Measurements from ENCODE around the gene CDC42BPB.
"Not testable (repeated sequence)": the region's sequence is repeated elsewhere in the genome, so short reads cannot be mapped to it uniquely, and the experiment has no call there.

CDC42BPB gene

GRCh38 chr14:102930138-102930752 lies 127.1 kb downstream of the CDC42BPB start:
- DNase-seq (ENCODE audit: low read depth, low spot score): no peak

- no peak for DNase-seq (ENCODE audit: low read depth, low spot score)
Measured at GRCh38 chr14:102929241-102930137, 127.9 kb downstream of the CDC42BPB start.

- peak; percentile 69 for DNase-seq (ENCODE audit: low read depth, low spot score)
Measured at GRCh38 chr14:102928412-102929240, 128.7 kb downstream of the CDC42BPB start.

GRCh38 chr14:102927878-102928411 lies 129.4 kb downstream of the CDC42BPB start:
- DNase-seq (ENCODE audit: low read depth, low spot score): no peak

GRCh38 chr14:102927346-102927877 lies 129.9 kb downstream of the CDC42BPB start:
- DNase-seq (ENCODE audit: low read depth, low spot score): no peak

GRCh38 chr14:102926840-102927239 lies 130.5 kb downstream of the CDC42BPB start:
- DNase-seq (ENCODE audit: low read depth, low spot score): not testable (repeated sequence)

- no peak for DNase-seq (ENCODE audit: low read depth, low spot score)
Measured at GRCh38 chr14:102926104-102926503, 131.2 kb downstream of the CDC42BPB start.

- DNase-seq (ENCODE audit: low read depth, low spot score): no peak
Measured at GRCh38 chr14:102925646-102926045, 131.7 kb downstream of the CDC42BPB start.

- no peak for DNase-seq (ENCODE audit: low read depth, low spot score)
Measured at GRCh38 chr14:102924632-102925588, 132.4 kb downstream of the CDC42BPB start.

- no peak for DNase-seq (ENCODE audit: low read depth, low spot score)
Measured at GRCh38 chr14:102923925-102924486, 133.3 kb downstream of the CDC42BPB start.

- DNase-seq (ENCODE audit: low read depth, low spot score): no peak
Measured at GRCh38 chr14:102923201-102923924, 134.0 kb downstream of the CDC42BPB start.

- no peak for DNase-seq (ENCODE audit: low read depth, low spot score)
Measured at GRCh38 chr14:102922490-102923200, 134.7 kb downstream of the CDC42BPB start, which contains the start of gene AMN. Gene AMN, plus strand, starts transcription at chr14:102922663. Its CDS starts 26 bp downstream, at chr14:102922689.

- no peak for DNase-seq (ENCODE audit: low read depth, low spot score)
Measured at GRCh38 chr14:102920998-102921304, 136.4 kb downstream of the CDC42BPB start.

GRCh38 chr14:102920273-102920997 lies 136.9 kb downstream of the CDC42BPB start:
- no peak for DNase-seq (ENCODE audit: low read depth, low spot score)

GRCh38 chr14:102918438-102918837 lies 138.9 kb downstream of the CDC42BPB start:
- DNase-seq (ENCODE audit: low read depth, low spot score): no peak

- peak; percentile 43 for DNase-seq (ENCODE audit: low read depth, low spot score)
Measured at GRCh38 chr14:102917469-102918211, 139.7 kb downstream of the CDC42BPB start.

- no peak for DNase-seq (ENCODE audit: low read depth, low spot score)
Measured at GRCh38 chr14:102917056-102917385, 140.3 kb downstream of the CDC42BPB start.

All from activated naive CD8-positive, alpha-beta T cell treated with anti-CD3 and anti-CD28 coated beads, Interleukin-2, amount 50 U/mL, for 16 hours (primary cell).